OCI-LY3 (cell line): ENCODE results near the gene CHD9.
"Not testable (repeated sequence)": the region's sequence is repeated elsewhere in the genome, so short reads cannot be mapped to it uniquely, and the experiment has no call there.

Source experiments
- CTCF ChIP-seq: fragments of 200-600, 300-600 bp; sonication (generic); IDR thresholded peaks from 2 replicates; pipeline ENCODE4 v1.5.1; 2014; ENCODE audit warnings: antibody characterized with exemption, low read length, low read depth
- EZH2phosphoT487 ChIP-seq: fragments of 200-600 bp; shearing (Covaris generic); IDR thresholded peaks from 2 replicates; pipeline ENCODE4 v1.6.1; 2018; ENCODE audit warnings: antibody characterized with exemption, mixed run types, low read depth

DNA sequence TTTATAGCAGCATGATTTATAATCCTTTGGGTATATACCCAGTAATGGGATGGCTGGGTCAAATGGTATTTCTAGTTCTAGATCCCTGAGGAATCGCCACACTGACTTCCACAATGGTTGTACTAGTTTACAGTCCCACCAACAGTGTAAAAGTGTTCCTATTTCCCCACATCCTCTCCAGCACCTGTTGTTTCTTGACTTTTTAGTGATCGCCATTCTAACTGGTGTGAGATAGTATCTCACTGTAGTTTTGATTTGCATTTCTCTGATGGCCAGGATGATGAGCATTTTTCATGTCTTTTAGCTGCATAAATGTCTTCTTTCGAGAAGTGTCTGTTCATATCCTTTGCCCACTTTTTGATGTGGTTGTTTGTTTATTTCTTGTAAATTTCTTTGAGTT, 276.2 kb downstream of the CHD9 start:
- TF ChIP-seq CTCF, EZH2phosphoT487: not testable (repeated sequence)
